ENCODE data around the gene RWDD4. TPM values are rescaled to one million over a fixed set of nuclear protein-coding genes. Genes with fewer than 3 reads are reported as not detected.

RWDD4 gene
- total RNA-seq, 1 experiment from 2014 or later: 16.8 TPM

DNA sequence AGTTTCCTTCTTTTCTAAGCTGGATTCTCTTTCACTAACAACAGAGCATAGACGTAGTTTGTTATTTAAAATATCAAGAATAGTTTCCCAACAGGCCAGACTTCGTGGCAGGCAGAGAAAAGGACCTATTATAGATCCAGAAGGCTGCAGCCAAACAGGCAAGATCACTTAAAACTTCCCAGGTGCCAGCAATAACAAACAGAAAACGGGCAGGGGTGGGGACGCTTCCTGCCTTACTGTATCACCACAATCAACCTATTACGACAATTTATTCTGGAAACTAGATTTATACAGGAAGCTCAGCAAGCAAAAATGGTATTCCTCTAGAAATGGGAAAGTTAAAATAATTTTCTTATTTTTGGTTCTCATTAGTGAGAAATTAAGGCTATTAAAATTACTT is 22.1 kb downstream of the RWDD4 start:
- H3F3A ChIP-seq (ENCODE audit: insufficient read depth, low read depth): 0 out of 2 replicates have a peak, but pooled peaks cover 6% of the 10 kb centered on the region
- DNase-seq: peak; percentile 29 to 43
- H3K27me3 ChIP-seq (ENCODE audit: insufficient read depth, low read depth): no peaks in the 10 kb centered on the region
- no peak overlapping the region for H3K4me3 ChIP-seq
- TF ChIP-seq, protein P1, sequence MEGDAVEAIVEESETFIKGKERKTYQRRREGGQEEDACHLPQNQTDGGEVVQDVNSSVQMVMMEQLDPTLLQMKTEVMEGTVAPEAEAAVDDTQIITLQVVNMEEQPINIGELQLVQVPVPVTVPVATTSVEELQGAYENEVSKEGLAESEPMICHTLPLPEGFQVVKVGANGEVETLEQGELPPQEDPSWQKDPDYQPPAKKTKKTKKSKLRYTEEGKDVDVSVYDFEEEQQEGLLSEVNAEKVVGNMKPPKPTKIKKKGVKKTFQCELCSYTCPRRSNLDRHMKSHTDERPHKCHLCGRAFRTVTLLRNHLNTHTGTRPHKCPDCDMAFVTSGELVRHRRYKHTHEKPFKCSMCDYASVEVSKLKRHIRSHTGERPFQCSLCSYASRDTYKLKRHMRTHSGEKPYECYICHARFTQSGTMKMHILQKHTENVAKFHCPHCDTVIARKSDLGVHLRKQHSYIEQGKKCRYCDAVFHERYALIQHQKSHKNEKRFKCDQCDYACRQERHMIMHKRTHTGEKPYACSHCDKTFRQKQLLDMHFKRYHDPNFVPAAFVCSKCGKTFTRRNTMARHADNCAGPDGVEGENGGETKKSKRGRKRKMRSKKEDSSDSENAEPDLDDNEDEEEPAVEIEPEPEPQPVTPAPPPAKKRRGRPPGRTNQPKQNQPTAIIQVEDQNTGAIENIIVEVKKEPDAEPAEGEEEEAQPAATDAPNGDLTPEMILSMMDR (conservative IDR thresholded peaks at IDR 0.05): no peak
- no peak for TF ChIP-seq EZH2 (IDR thresholded peaks at IDR 0.05; ENCODE audit: low read depth)
- H3K4me2 ChIP-seq: peak overlapping the region; percentile 58
- peak overlapping the region; percentile 46 for H3K27ac ChIP-seq
- CTCF ChIA-PET: interaction anchor here (0.7 to 1.2 kb wide), 2 partner anchors 10 to 28 kb away, joined by 3 read pairs; no protein-coding TSS in a partner anchor
- H3K79me2 ChIP-seq (ENCODE audit: low read depth): no peaks in the 10 kb centered on the region
- no peaks in the 10 kb centered on the region for H3K9me3 ChIP-seq (ENCODE audit: insufficient read depth, low read depth)
- POLR2A ChIA-PET (ENCODE audit: unreplicated experiment): interaction anchor here (0.6 to 0.7 kb wide), 2 partner anchors 200 to 629 kb away, joined by 3 to 14 read pairs; no protein-coding TSS in a partner anchor
- no peaks in the 10 kb centered on the region for H3K36me3 ChIP-seq (ENCODE audit: low read depth)
- no peaks in the 10 kb centered on the region for H4K20me1 ChIP-seq (ENCODE audit: insufficient read depth)
- intact Hi-C loops (cut with micrococcal nuclease; ENCODE audit: unreplicated experiment): loop anchor here (5.0 kb wide), 1 partner anchor 135 kb away; no protein-coding TSS in a partner anchor
- H2AFZ ChIP-seq: no peak overlapping the region
- no TSS peak for BruUV-seq (replicated peaks)
- H3K9me2 ChIP-seq (ENCODE audit: insufficient read depth): no peaks in the 10 kb centered on the region
- H3K4me1 ChIP-seq (replicated peaks; ENCODE audit: insufficient read depth): peaks cover 16% of the 10 kb centered on the region

DNA sequence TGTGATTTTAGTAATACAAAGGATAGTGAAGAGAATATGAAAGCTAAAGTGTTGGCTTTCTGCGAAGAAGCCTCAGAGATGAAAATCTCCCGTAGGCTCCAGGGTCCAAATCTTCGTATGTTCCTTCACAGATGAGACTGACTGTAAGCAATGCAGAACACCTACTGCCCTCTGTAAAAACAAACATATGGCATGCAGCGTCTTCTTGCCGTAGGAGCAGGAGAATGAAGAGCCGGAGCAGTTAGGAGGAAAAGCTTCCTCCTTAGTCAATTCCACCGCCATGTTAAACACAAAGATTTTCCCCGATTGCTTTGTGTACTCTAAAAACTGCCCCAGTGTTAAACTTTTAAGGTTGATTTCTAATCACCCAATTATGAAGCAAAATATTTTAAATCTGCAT is 22.5 kb downstream of the RWDD4 start:
- H3K36me3 ChIP-seq (ENCODE audit: low read depth): no peaks in the 10 kb centered on the region
- H3F3A ChIP-seq (ENCODE audit: insufficient read depth, low read depth): 0 out of 2 replicates have a peak, but pooled peaks cover 6% of the 10 kb centered on the region
- H3K4me3 ChIP-seq: no peak overlapping the region
- H3K9me3 ChIP-seq (ENCODE audit: insufficient read depth, low read depth): no peaks in the 10 kb centered on the region
- DNase-seq: no peak
- TF ChIP-seq, protein P1 (conservative IDR thresholded peaks at IDR 0.05): no peak
- TF ChIP-seq EZH2 (IDR thresholded peaks at IDR 0.05; ENCODE audit: low read depth): no peak
- CTCF ChIA-PET: interaction anchor here (0.7 to 1.2 kb wide), 2 partner anchors 9 to 27 kb away, joined by 3 read pairs; no protein-coding TSS in a partner anchor
- POLR2A ChIA-PET (ENCODE audit: unreplicated experiment): interaction anchor here (0.7 kb wide), 1 partner anchor 630 kb away, joined by 3 read pairs; no protein-coding TSS in a partner anchor
- no peak overlapping the region for H2AFZ ChIP-seq
- peak overlapping the region; percentile 58; the same call in 1 of the 2 replicates for H3K4me2 ChIP-seq
- no peaks in the 10 kb centered on the region for H4K20me1 ChIP-seq (ENCODE audit: insufficient read depth)
- TSS peak; percentile 36 for BruUV-seq (replicated peaks)
- H3K4me1 ChIP-seq (replicated peaks; ENCODE audit: insufficient read depth): peaks cover 16% of the 10 kb centered on the region
- H3K27ac ChIP-seq: peak overlapping the region; percentile 46
- H3K79me2 ChIP-seq (ENCODE audit: low read depth): no peaks in the 10 kb centered on the region
- intact Hi-C loops (cut with micrococcal nuclease; ENCODE audit: unreplicated experiment): loop anchor here (5.0 kb wide), 1 partner anchor 134 kb away; no protein-coding TSS in a partner anchor
- H3K9me2 ChIP-seq (ENCODE audit: insufficient read depth): no peaks in the 10 kb centered on the region
- no peaks in the 10 kb centered on the region for H3K27me3 ChIP-seq (ENCODE audit: insufficient read depth, low read depth)

DNA sequence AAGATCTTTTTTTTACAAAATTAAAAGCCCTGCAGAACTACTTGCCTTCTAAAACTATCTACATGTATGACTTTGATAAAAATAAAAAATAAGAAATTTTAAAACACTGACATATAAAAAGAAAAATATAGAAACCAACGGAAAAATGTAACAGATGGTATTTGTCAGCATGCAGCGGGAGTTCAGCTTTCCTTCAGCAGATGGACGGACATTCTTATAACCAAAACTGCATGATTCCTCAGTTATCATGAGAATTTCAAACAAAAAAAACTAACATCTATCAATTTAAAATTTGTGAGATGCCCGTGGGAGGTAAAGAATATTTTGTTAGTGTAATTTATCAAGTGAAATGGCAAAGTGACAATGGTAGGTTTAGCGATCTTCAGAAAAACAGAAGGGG is 23.2 kb downstream of the RWDD4 start:
- intact Hi-C loops (cut with micrococcal nuclease; ENCODE audit: unreplicated experiment): loop anchor here (5.0 kb wide), 1 partner anchor 133 kb away; no protein-coding TSS in a partner anchor
- Histone ChIP-seq H3K9me3 (ENCODE audit: insufficient read depth, low read depth) (no peaks in the 10 kb centered on the region), H3K4me1 (replicated peaks; ENCODE audit: insufficient read depth) (peaks cover 16% of the 10 kb centered on the region), H3K27ac (no peak overlapping the region), H3F3A (ENCODE audit: insufficient read depth, low read depth) (0 out of 2 replicates have a peak, but pooled peaks cover 6% of the 10 kb centered on the region), H3K4me3 (no peak overlapping the region), H3K9me2 (ENCODE audit: insufficient read depth) (no peaks in the 10 kb centered on the region), H3K4me2 (no peak overlapping the region), H2AFZ (no peak overlapping the region), H3K79me2 (ENCODE audit: low read depth) (no peaks in the 10 kb centered on the region), H3K36me3 (ENCODE audit: low read depth) (no peaks in the 10 kb centered on the region), H4K20me1 (ENCODE audit: insufficient read depth) (no peaks in the 10 kb centered on the region), H3K27me3 (ENCODE audit: insufficient read depth, low read depth) (no peaks in the 10 kb centered on the region)
- ChIA-PET POLR2A (ENCODE audit: unreplicated experiment) (no interaction called here), CTCF (no interaction called here)
- DNase-seq: no peak
- no peak for TF ChIP-seq EZH2 (IDR thresholded peaks at IDR 0.05; ENCODE audit: low read depth)
- TF ChIP-seq, protein P1 (conservative IDR thresholded peaks at IDR 0.05): no peak
- no TSS peak for BruUV-seq (replicated peaks)
